HG02763 (cell line): Measurements from ENCODE around the gene OR2G3.

Experiments used
- ATAC-seq: cut with Tn5 transposase; IDR thresholded peaks from one replicate; pipeline ENCODE4 v1.9.1; 2021; ENCODE audit warnings: mild to moderate bottlenecking, moderate library complexity; ENCODE audit not compliant: unreplicated experiment

OR2G3 gene

DNA sequence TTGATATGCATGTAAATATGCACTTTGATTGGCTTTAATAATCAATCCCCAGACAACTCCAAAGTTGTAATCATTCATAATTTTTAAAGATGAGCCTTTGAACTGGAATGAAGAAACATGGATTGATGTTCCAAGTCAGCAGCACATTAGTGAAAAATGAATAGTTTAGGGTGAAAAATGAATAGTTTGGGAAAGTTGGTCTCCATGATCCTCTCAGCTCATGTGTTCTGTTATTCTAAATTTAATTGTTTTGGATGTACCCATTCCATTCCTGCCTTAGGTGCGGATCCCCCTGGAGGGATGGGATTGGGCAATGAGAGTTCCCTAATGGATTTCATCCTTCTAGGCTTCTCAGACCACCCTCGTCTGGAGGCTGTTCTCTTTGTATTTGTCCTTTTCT is at the start of gene OR2G3:
TSS of gene OR2G3 (plus strand) at position 301 of the 400 bp plus-strand sequence. CDS start at position 301, 0 bp downstream.
- ATAC-seq: no peak

- ATAC-seq: no peak
Measured at GRCh38 chr1:247557926-247558674, 47.3 kb upstream of the OR2G3 start.

DNA sequence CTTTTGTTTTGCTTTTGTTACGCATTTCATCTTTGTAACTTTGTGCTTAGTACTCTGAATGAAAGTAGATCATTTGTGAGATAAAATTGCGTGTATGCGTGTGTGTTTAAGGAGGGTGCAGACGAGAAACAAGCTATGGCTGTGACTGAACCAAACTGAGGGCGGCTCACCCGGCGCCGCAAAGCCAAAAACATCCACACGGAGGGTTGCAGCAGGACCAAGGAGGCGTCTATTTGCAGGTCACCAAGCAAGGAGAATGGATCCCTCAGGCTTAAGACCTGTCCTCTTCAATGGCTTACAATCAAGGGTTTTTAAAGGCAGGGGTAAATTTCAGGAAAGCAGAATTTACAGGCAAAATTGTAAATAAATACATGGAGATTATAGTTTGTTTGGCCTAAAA is 43.7 kb upstream of the OR2G3 start:
- ATAC-seq: no peak

DNA sequence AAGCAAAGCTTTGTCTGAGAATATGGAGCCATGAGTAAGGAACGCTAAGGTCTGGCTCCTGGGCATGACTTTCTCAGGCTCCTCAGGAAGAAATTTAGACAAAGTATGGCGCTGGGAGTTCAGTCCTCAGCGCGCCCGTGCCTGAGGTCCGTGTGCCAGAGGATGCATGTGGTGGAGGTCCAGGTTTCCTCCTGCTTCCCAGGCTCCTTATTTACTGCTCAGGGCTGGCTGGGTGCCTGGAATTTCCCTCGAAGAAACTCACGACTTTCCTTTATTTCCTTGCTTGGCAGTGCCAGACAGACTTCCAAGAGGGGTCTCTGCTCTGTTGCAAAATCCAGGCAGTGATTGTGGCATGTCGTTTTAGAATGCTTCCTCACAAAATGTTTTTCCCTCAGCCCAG is 43.2 kb upstream of the OR2G3 start:
- ATAC-seq: no peak

DNA sequence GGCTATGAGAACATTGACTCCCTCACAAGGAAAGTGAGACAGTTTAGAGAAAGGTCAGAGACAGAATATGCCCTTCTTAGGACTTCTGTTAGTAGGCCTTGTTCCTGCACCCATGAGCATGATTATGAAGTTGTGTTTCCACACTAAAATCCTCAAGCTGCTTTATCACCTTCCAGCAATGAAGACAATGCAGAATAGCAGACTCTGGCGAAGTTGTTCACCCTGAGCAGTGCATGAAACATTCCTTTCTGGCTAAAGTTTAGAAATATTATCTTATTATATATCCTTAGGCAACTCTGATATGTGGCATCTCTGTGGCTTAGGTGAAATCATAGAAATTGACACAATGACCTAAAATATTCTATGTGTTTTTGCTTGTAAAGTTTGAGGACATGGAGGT is 31.1 kb upstream of the OR2G3 start:
- ATAC-seq: no peak

DNA sequence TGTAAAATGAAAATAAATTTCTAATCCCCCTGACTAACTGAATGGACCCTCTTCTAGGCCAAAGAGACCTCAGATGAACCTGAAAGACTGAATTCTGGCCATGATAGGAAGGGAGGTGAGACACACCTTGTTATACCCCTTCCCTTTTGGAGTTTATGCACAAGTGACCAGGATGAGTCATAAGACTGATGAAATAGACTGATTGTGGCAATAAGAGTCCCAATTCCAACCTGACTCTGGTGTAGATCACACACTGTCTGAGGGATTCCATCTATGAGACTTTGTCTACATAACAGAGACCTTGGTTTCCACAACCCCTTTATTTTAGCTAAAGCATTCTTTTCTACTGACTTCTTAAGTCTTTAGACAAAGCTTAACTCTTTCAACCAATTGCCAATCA is 30.7 kb upstream of the OR2G3 start:
- ATAC-seq: no peak

- ATAC-seq: no peak
Measured at GRCh38 chr1:247576514-247576913, 28.9 kb upstream of the OR2G3 start.

- ATAC-seq: no peak
Measured at GRCh38 chr1:247578946-247579460, 26.4 kb upstream of the OR2G3 start.

DNA sequence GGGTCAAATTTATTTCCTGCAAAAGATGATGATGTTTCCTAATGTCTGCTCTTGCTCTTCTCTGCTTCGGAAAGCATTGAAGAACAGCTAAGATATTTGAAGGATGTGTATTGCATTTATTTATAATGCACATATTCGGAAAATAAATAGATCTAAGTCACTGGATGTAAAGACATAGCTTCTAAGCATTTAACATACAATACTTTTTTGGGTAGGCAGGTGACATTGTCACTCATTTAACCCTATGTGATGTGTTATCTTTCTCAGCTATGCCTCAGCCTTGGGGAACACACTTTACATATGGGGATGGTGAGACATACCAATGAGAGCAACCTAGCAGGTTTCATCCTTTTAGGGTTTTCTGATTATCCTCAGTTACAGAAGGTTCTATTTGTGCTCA is 17.3 kb upstream of the OR2G3 start, which contains the start of gene OR2G2:
TSS of gene OR2G2 (plus strand) at position 301 of the 400 bp plus-strand sequence. CDS start at position 301, 0 bp downstream.
- ATAC-seq: no peak

DNA sequence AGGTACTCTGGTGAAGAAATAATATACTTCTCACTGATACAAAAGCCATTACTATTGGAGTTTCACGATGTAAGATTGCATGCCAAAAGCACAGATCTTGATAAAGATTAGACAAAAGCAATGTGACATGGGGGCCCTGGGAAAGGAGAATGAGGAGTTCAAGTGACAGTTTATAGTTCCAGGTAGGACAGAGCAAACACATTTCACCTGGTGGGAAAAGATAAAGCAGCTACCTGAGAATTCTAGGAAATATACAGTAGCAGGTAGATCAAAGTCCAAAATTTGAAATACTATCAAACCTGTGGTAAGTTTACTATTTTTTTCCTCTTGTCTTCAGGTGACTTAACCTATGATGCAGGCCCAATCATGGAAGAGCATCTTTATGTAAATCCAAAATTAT is 8.0 kb downstream of the OR2G3 start:
- no peak for ATAC-seq

DNA sequence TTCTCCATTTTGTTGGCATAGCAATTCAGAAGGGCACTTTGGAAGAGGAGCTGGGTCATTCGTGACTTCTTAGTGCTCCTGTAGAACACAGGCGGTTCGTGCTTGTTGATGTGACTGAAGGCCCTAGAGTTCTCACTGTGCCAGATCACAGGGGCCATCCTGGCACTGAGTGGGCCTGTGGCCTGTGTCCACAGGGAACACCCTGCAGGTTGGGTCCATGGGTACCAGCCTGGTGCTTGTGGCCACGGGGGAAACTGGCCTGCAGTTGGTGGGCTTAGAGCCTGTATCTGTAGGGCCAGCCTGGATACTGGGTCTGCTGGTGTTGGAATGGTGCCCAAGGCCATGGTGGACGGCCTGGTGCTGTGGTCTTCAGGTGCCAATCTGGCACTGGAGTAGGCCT is 9.2 kb downstream of the OR2G3 start:
- ATAC-seq: no peak

DNA sequence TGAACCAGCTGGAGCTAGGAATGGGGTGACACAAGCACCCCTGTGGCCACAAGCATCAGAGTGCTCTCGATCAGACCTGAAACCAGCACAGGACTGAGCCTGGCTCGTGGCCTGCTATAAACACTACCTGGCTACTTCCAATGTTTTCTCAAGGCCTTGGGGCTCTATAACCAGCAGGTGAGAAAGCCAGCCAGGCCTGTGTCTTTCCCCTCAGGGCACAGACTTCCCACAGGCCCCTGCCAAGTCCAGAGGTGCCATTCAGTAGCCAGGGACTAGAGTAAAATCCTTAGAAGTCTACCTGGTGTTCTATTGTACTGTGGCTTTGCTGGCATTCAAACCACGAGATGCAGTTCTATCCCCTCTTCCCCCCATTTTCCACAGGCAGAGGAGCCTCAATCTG is 22.6 kb downstream of the OR2G3 start:
- ATAC-seq: no peak

GRCh38 chr1:247638011-247638410 is 32.6 kb downstream of the OR2G3 start:
- no peak for ATAC-seq

- no peak for ATAC-seq
Measured at GRCh38 chr1:247638781-247639180, 33.4 kb downstream of the OR2G3 start.

DNA sequence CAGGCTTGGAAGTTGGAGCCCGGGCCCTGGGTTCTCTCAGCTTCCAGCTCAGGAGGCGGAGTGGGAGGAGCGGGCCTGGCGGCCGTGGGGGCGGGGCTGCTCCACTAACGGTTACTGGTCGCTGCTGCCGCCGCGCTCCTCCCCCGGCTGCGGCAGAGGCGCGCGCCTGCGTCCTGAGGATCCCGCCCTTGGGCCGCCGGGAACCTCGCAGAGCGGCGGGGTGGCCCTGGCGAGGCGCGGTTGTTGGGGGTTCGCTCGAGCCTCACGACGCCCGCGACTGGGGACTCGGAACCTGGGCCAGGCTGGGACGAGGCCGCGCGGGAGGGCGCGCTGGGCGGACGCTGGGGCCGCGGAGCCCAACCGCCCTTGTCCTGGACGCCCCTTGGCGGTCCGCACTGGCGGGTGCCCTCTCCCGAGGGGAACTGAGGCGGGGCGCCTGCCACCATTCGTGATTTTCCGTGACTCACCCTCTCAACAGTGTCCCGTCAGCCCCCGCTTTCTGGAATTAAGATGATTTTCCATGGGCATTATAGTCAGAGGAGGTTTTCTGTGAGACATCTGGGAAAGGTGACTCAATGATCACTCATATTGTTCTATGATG is 34.1 kb downstream of the OR2G3 start:
- ATAC-seq: no peak

DNA sequence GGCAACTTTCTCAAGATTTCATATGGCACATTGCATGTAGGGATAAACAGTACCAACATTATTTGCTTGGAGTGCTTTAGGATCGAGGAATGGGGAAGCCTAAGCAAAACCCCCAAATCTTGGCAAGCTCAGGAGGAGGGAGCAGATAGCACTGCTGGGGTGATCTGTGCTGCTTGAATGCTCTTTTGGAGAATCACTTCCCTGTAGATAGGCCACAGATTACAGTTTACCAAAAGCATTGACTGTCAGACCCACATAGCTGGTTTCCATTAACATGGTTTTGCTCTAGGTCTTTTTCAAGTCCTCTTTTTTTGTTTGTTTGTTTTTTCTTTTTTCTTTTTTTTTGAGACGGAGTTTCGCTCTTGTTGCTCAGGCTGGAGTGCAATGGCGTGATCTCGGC is 37.4 kb downstream of the OR2G3 start:
- ATAC-seq: no peak

DNA sequence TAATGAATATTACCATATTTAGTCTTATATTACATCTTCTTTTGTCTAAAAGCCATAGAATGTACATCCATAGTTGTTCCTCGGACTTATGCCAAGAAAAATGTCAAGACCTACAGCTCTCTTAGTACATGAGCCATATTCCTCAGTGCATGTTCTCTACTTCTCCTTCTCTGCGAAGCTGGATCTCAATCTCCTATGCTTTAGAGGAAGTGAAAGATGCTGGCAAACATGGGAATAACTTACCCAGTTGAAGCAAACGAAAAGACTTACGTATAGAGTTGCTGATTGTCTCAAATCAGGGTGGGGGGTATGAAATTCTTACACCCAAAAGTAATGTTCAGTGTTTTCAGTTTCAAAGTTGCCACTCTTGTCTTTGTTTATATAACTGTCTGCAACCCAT is 41.5 kb downstream of the OR2G3 start:
- no peak for ATAC-seq

DNA sequence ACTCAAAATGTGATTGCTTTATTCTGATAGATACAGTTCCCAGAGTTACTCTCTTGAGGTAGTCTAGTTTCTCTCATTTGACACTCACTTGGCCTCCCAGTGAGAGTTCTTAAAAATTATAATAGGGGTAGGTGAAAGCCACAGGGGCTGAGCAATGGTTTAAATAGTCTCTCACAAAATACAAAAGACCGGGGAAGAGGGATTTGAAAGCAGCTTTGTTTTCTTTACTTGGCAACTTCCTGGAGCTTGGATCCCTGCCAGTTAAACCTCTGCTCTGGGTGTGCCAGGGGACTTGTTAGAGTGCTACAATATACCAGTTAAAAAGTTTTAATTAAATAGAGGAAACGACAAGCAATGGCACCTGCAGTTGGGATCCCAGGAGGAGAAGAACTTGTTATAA is 42.5 kb downstream of the OR2G3 start:
- no peak for ATAC-seq

GRCh38 chr1:247653040-247653439 is 47.7 kb downstream of the OR2G3 start:
- ATAC-seq: no peak
